GM12872 (cell line): ENCODE measurements around the gene HPCAL1.

Experiments
- TF ChIP-seq, protein P1 (sequence below): IDR thresholded peaks from 3 replicates; pipeline ENCODE4 v1.5.1; 2011; ENCODE audit warnings: low read depth, mild to moderate bottlenecking, low read length, moderate library complexity; ENCODE audit not compliant: insufficient read depth

The HPCAL1 gene

DNA sequence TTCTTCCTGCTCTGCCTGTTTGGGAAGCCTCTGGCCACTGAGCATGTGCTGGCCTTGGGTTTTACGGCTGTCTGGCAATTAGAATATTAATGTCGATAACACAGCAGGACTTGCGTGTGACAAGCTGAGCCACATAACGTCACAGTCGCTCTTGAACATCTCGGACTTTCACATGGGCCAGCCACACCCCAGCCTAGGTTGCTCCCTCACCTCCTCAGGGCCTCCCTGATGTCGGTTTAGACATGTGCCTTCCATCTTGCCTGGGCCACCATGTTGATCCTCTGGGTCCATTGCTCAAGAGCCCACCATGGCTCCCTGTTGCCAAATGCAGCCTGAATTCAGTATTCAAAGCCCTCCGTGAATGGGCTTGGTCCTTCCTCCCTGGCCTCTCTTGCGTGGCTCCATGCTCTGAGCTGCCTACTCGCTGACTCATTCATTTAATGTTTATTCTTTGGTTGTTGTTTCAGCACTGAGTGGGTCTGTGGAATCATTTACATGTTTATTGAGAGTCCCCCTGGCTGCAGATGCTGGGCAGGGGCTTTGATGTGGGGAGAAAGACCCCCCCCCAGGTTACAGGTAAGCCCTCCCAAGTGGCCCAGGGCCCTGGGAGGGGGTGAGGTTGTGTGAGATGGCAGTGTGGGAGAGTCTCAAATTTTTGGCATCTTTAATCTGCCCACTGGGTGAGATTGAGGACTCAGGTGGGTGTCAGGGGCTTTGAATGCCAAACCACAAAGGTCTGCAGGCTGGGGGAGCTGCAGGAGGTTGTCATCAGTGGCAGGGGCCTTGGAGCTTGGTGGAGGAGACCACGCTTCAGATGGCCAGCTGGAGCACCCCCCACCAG, 83.4 kb downstream of the HPCAL1 start:
- TF ChIP-seq, protein P1, sequence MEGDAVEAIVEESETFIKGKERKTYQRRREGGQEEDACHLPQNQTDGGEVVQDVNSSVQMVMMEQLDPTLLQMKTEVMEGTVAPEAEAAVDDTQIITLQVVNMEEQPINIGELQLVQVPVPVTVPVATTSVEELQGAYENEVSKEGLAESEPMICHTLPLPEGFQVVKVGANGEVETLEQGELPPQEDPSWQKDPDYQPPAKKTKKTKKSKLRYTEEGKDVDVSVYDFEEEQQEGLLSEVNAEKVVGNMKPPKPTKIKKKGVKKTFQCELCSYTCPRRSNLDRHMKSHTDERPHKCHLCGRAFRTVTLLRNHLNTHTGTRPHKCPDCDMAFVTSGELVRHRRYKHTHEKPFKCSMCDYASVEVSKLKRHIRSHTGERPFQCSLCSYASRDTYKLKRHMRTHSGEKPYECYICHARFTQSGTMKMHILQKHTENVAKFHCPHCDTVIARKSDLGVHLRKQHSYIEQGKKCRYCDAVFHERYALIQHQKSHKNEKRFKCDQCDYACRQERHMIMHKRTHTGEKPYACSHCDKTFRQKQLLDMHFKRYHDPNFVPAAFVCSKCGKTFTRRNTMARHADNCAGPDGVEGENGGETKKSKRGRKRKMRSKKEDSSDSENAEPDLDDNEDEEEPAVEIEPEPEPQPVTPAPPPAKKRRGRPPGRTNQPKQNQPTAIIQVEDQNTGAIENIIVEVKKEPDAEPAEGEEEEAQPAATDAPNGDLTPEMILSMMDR: no peak

DNA sequence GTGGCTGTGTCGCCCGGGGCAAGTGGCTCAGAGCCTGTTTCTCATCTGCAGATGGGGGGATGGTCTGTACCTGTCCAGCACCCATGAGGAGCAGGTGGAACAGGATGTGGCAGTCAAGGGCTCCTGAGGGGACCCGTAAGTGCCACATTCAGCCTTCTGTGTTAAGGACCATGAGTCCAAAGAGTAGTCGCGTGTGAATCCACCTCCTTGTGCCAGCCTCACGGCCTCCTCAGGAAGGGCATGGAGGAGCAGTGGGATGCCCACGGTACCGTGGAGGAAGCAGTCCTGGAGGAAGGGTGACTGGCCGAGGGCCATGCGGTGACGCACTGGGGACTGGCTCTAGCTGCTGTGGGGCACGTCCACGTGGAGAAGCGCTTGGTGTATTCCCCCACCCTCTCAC, 84.3 kb downstream of the HPCAL1 start:
- TF ChIP-seq, protein P1: no peak

DNA sequence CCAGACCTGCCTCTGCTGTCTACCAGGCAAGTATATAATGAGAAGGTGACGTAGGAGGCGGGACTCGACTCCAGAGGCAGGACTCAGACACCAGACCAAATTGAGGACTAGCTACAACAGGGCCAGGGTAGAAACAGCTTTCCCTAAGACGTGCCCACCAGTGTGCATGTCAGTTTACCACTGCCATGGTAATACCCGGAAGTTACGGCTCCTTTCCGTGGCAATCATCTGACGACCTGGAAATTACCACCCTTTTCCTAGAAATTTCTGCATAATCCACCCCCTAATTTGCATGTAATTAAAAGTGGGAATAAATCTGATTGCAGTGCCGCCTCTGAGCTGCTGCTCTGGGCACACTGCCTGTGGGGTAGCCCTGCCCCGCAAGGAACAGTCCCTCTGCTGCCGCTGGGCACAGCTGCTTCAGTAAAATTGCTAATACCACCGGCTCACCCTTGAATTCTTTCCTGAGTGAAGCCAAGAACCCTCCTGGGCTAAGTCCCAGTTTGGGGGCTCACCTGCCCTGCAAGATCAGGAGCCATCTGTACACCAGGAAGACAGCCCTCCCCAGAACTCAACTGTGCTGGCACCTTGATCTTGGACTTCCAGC, 86.4 kb downstream of the HPCAL1 start:
- TF ChIP-seq, protein P1: no peak

DNA sequence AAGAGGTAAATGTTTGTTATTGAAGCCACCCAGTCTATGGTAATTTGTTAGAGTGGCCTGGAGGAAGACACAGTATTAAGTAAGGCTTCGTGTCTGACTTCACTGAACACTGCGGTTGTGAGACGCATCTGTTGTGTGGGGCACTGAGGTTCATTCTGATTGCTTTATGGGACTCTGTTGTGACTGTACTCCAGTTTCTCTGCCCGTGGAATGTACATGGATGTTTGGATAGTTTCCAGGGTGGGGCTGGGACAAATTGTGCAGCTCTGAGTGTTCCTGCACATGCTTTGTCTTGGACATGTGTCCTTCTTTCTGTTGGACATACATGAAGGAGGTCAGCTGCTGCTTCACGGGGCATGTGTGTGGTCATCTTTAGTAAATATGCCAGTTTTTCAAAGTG, 86.9 kb downstream of the HPCAL1 start:
- TF ChIP-seq, protein P1: no peak

DNA sequence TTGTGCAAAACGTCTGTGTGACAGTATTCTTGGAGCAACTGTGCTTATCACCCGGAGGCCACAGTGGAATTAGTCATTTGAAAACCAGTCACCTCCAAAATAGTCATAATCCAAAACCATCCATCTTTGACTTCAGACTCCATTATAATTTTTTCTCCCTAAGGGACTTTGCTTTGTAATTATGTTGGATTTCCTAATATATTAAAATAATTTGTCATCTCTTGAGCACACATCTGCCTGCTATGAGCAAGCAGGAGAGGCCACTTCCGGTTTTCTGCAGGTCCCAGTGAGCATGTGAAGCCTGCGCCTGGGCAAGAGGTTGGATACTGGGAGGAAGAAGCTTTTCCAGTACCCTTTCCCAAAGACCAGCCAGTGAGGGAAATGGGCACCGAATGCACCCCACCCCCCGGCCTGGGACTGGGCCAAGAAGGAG, 87.7 kb downstream of the HPCAL1 start:
- TF ChIP-seq, protein P1: no peak

DNA sequence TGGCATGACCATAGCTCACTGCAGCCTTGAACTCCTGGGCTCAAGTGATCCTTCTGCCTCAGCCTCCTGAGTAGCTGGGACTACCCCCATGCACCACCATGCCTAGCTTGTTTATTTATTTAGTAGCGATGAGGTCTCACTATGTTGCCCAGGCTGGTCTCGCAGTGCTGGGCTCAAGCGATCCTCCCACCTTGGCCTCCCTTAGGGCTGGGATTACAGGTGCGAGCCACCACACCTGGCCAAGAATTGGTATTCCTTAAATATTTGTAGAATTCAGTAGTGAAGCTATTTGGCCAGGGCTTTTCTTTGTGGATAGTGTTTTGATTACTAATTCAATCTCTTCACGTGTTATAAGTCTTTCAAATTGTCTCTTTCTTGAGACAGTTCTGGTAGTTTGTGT, 89.4 kb downstream of the HPCAL1 start:
- TF ChIP-seq, protein P1: no peak

DNA sequence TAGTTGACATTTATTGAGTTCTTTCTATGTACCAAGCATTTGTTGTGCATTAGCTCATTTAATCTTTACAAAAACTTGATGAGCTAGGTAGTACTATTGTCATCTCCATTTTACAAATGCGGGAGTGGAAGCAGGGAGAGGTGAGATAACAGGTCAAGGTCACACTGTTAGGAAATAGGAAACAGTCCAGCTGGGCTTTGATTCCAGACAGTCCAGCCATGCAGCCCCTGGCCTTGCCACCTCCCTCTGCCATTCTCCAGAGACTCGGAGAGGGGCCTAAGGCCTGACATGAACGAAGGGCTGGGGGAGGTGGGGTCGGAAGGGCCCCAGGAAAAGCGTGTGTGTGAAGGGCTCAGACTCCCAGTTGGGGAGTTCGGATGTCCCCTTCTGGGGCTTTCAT, 89.8 kb downstream of the HPCAL1 start:
- TF ChIP-seq, protein P1: no peak
